RWPE2 (cell line): Measurements from ENCODE around the gene PHACTR1.

Experiments
- ATAC-seq: fragments of 200-7000 bp; cut with Tn5 transposase; 3 replicates; pipeline ENCODE4 v1.9.1; 2021; ENCODE audit warnings: low read depth
- DNase-seq: peaks from one replicate; pipeline ENCODE4 v3.0.0-alpha.2; 2020; ENCODE audit warnings: low spot score
- H3K27ac ChIP-seq: fragments of 450-650 bp; 2 replicates; pipeline ENCODE4 v1.5.1; 2017; ENCODE audit warnings: mild to moderate bottlenecking; ENCODE audit not compliant: poor library complexity, severe bottlenecking
- H3K27me3 ChIP-seq: fragments of 250-450 bp; sonication (Bioruptor Pico); 2 replicates; pipeline ENCODE4 v1.5.1; 2021; ENCODE audit warnings: mild to moderate bottlenecking, moderate library complexity; ENCODE audit not compliant: insufficient read depth, poor library complexity, severe bottlenecking
- H3K36me3 ChIP-seq: fragments of 250-450 bp; sonication (Bioruptor Pico); 2 replicates; pipeline ENCODE4 v1.5.1; 2020; ENCODE audit warnings: low read depth, mild to moderate bottlenecking, moderate library complexity
- H3K4me1 ChIP-seq: fragments of 250-450 bp; sonication (Bioruptor Pico); 2 replicates; pipeline ENCODE4 v1.5.1; 2021; ENCODE audit warnings: mild to moderate bottlenecking, moderate library complexity; ENCODE audit not compliant: insufficient read depth, poor library complexity, severe bottlenecking
- H3K4me3 ChIP-seq: fragments of 250-450 bp; sonication (Bioruptor Pico); 2 replicates; pipeline ENCODE4 v1.5.1; 2021; ENCODE audit warnings: mild to moderate bottlenecking, moderate library complexity; ENCODE audit not compliant: severe bottlenecking
- H3K9me3 ChIP-seq: fragments of 250-450 bp; sonication (Bioruptor Pico); 2 replicates; pipeline ENCODE4 v1.5.1; 2021; ENCODE audit warnings: mild to moderate bottlenecking, moderate library complexity; ENCODE audit not compliant: severe bottlenecking
- CTCF ChIP-seq: fragments of 450-650 bp; IDR thresholded peaks from one replicate; pipeline ENCODE4 v1.5.1; 2017; ENCODE audit warnings: mild to moderate bottlenecking, moderate library complexity; ENCODE audit not compliant: poor library complexity, severe bottlenecking

PHACTR1 gene

GRCh38 chr6:13212538-13212937 is 496.0 kb downstream of the PHACTR1 start:
- ATAC-seq: no peak
- Histone ChIP-seq H3K36me3 (no peaks in the 10 kb centered on the region), H3K27ac (no peak overlapping the region), H3K27me3 (peaks cover 7% of the 10 kb centered on the region), H3K4me3 (no peak overlapping the region), H3K9me3 (no peaks in the 10 kb centered on the region), H3K4me1 (no peaks in the 10 kb centered on the region)
- no peak for TF ChIP-seq CTCF
- DNase-seq: no peak

- H3K27ac ChIP-seq: no peak overlapping the region
- DNase-seq (no peak), ATAC-seq (no peak)
- no peak for TF ChIP-seq CTCF
- no peak overlapping the region for H3K4me3 ChIP-seq
- H3K9me3 ChIP-seq: no peaks in the 10 kb centered on the region
- peaks cover 7% of the 10 kb centered on the region for H3K27me3 ChIP-seq
- H3K4me1 ChIP-seq: no peaks in the 10 kb centered on the region
- H3K36me3 ChIP-seq: no peaks in the 10 kb centered on the region
Measured at GRCh38 chr6:13215390-13215789, 498.8 kb downstream of the PHACTR1 start.

GRCh38 chr6:13216236-13217014 is 499.9 kb downstream of the PHACTR1 start:
- ATAC-seq (no peak), DNase-seq (no peak)
- TF ChIP-seq CTCF: no peak
- Histone ChIP-seq H3K27me3 (peaks cover 7% of the 10 kb centered on the region), H3K27ac (no peak overlapping the region), H3K4me1 (no peaks in the 10 kb centered on the region), H3K36me3 (no peaks in the 10 kb centered on the region), H3K9me3 (no peaks in the 10 kb centered on the region), H3K4me3 (no peak overlapping the region)

- DNase-seq (no peak), ATAC-seq (no peak)
- no peak overlapping the region for H3K27ac ChIP-seq
- TF ChIP-seq CTCF: no peak
- peaks cover 7% of the 10 kb centered on the region for H3K27me3 ChIP-seq
- no peak overlapping the region for H3K4me3 ChIP-seq
- H3K36me3 ChIP-seq: no peaks in the 10 kb centered on the region
- no peaks in the 10 kb centered on the region for H3K9me3 ChIP-seq
- no peaks in the 10 kb centered on the region for H3K4me1 ChIP-seq
Measured at GRCh38 chr6:13217206-13217905, 500.8 kb downstream of the PHACTR1 start.

GRCh38 chr6:13220266-13220665 is 503.7 kb downstream of the PHACTR1 start:
- Histone ChIP-seq H3K36me3 (no peaks in the 10 kb centered on the region), H3K4me3 (no peak overlapping the region), H3K27ac (no peak overlapping the region), H3K9me3 (no peaks in the 10 kb centered on the region), H3K27me3 (peaks cover 3% of the 10 kb centered on the region), H3K4me1 (no peaks in the 10 kb centered on the region)
- TF ChIP-seq CTCF: no peak
- no peak for DNase-seq
- no peak for ATAC-seq
